ENCODE measurements around the gene UCK1.

- TF ChIP-seq EZH2phosphoT487 (IDR thresholded peaks at IDR 0.05; ENCODE audit: insufficient read depth, low read depth) (no peak), EZH2 (IDR thresholded peaks at IDR 0.05; ENCODE audit: insufficient read depth, poor library complexity, severe bottlenecking) (no peak)
These were observed 47.9 kb upstream of the UCK1 start for GRCh38 chr9:131578731-131579504.
